GM18507 (cell line): Measurements from ENCODE around the gene SLC30A3.

ENCODE experiments used
- DNase-seq: peaks from one replicate; pipeline ENCODE4 v3.0.0; 2011; ENCODE audit warnings: low read depth; ENCODE audit not compliant: insufficient read length; ENCODE audit errors: extremely low spot score
- FAIRE-seq: peaks from 2 replicates; lab custom pipeline; 2011; peaks lifted over from hg19 to GRCh38; lab: Jason Lieb, UNC

SLC30A3 gene

GRCh38 chr2:27240406-27240805 lies 22.4 kb downstream of the SLC30A3 start:
- FAIRE-seq = no peak
- DNase-seq = no peak

- DNase-seq = no peak
- no peak for FAIRE-seq
These were observed 23.9 kb downstream of the SLC30A3 start for GRCh38 chr2:27238976-27239375.

GRCh38 chr2:27237341-27237945 lies 25.4 kb downstream of the SLC30A3 start:
- no peak for FAIRE-seq
- DNase-seq = no peak

GRCh38 chr2:27236626-27237025 lies 26.2 kb downstream of the SLC30A3 start:
- no peak for DNase-seq
- no peak for FAIRE-seq

- no peak for DNase-seq
- no peak for FAIRE-seq
These were observed 26.7 kb downstream of the SLC30A3 start for GRCh38 chr2:27236136-27236535.

- no peak for FAIRE-seq
- no peak for DNase-seq
These were observed 29.5 kb downstream of the SLC30A3 start for GRCh38 chr2:27233341-27233740.

- DNase-seq (no peak), FAIRE-seq (no peak)
These were observed 30.9 kb downstream of the SLC30A3 start for GRCh38 chr2:27231921-27232320.

GRCh38 chr2:27227501-27227900 lies 35.3 kb downstream of the SLC30A3 start:
- FAIRE-seq (no peak), DNase-seq (no peak)

- DNase-seq (no peak), FAIRE-seq (no peak)
These were observed 37.3 kb downstream of the SLC30A3 start for GRCh38 chr2:27225526-27225925.

- DNase-seq (no peak), FAIRE-seq (no peak)
These were observed 39.4 kb downstream of the SLC30A3 start for GRCh38 chr2:27223416-27223815.

GRCh38 chr2:27222407-27222806 lies 40.4 kb downstream of the SLC30A3 start:
- no peak for DNase-seq
- FAIRE-seq = no peak

GRCh38 chr2:27221166-27221565 lies 41.7 kb downstream of the SLC30A3 start:
- FAIRE-seq (no peak), DNase-seq (no peak)

GRCh38 chr2:27220091-27220490 lies 42.8 kb downstream of the SLC30A3 start:
- DNase-seq (no peak), FAIRE-seq (no peak)

GRCh38 chr2:27219091-27219490 lies 43.8 kb downstream of the SLC30A3 start:
- FAIRE-seq = no peak
- DNase-seq = no peak

- FAIRE-seq (no peak), DNase-seq (no peak)
These were observed 44.2 kb downstream of the SLC30A3 start for GRCh38 chr2:27218614-27219013.

GRCh38 chr2:27217173-27218121 lies 45.4 kb downstream of the SLC30A3 start, which contains the start of gene CAD:
Gene CAD (plus strand): TSS chr2:27217369. CDS start chr2:27217552, 183 bp downstream.
- FAIRE-seq = peak; percentile 70
- peak; percentile 80 for DNase-seq

- FAIRE-seq = no peak
These were observed 46.3 kb downstream of the SLC30A3 start for GRCh38 chr2:27216416-27217137.

GRCh38 chr2:27214941-27215340 lies 47.9 kb downstream of the SLC30A3 start:
- DNase-seq = no peak
- no peak for FAIRE-seq

More at GRCh38 chr2:27216416-27217137, 46.3 kb downstream of the SLC30A3 start:
- DNase-seq = no peak

- no peak for DNase-seq
- FAIRE-seq = peak; percentile 42
These were observed 50.0 kb downstream of the SLC30A3 start for GRCh38 chr2:27212626-27213471.
